Measurements from ENCODE around the gene GH2. TPM values are rescaled to one million over a fixed set of nuclear protein-coding genes. Genes with fewer than 3 reads are reported as not detected.
A peak's percentile ranks its signal among the peaks of the same experiment; 100 is the strongest.
"Not testable (repeated sequence)": the region's sequence is repeated elsewhere in the genome, so short reads cannot be mapped to it uniquely, and the experiment has no call there.

Gene GH2
- polyA plus RNA-seq, 3 donors: not detected

- not testable (repeated sequence) for DNase-seq (ENCODE audit: low read depth in 3 of 3, low spot score in 2 of 3)
Measured at GRCh38 chr17:63878413-63878812, 3.3 kb downstream of the GH2 start.

- not testable (repeated sequence) for DNase-seq (ENCODE audit: low read depth in 3 of 3, low spot score in 2 of 3)
Measured at GRCh38 chr17:63874693-63875092, 7.1 kb downstream of the GH2 start.

DNA sequence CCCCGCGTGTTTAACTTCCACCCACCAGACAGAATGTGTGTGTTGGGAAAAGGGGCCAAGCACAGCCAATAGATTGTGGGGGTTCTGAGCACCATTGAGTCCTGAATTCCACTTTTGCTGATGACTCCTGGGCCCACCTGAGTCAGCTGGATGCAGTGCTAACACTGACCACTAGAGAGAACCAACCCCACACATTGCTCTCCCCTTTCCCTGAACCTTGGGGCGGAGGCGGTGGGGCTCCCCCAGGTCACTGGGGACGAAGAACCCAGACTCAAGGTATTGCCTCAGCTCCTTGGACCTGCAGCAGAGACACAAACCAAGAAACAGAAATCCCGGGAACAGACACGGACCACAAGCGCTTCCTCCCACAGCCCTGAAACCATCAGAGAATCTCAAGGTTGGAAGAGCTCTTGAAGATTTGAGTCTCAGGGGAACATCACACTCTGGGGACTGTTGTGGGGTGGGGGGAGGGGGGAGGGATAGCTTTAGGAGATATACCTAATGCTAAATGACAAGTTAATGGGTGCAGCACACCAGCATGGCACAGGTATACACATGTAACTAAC is 7.6 kb downstream of the GH2 start:
- DNase-seq (ENCODE audit: low read depth in 3 of 3, low spot score in 2 of 3): not testable (repeated sequence)

DNA sequence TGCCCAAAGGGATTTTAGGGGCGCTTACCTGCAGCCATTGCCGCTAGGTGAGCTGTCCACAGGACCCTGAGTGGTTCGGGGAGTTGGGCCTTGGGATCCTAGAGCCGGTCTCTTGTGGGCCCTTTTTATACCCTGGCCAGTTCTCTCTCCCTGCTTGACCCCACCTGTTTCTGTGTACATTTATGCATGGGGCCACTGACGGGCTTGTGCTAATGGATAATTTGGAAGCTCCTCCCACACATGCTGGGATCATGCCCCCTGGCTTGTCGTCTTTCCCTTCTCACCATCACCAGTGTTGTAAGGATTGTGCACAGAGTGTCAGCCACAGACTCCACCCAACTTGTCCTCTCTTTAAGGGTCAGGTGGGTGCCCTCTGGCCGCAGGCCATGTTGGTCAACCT is 8.2 kb downstream of the GH2 start, which contains the start of gene CSH2:
Gene CSH2, minus strand, starts transcription at position 101 of the 400 bp plus-strand sequence. Its CDS starts 63 bp downstream, at position 38.
- not testable (repeated sequence) for DNase-seq (ENCODE audit: low read depth in 3 of 3, low spot score in 2 of 3)

DNA sequence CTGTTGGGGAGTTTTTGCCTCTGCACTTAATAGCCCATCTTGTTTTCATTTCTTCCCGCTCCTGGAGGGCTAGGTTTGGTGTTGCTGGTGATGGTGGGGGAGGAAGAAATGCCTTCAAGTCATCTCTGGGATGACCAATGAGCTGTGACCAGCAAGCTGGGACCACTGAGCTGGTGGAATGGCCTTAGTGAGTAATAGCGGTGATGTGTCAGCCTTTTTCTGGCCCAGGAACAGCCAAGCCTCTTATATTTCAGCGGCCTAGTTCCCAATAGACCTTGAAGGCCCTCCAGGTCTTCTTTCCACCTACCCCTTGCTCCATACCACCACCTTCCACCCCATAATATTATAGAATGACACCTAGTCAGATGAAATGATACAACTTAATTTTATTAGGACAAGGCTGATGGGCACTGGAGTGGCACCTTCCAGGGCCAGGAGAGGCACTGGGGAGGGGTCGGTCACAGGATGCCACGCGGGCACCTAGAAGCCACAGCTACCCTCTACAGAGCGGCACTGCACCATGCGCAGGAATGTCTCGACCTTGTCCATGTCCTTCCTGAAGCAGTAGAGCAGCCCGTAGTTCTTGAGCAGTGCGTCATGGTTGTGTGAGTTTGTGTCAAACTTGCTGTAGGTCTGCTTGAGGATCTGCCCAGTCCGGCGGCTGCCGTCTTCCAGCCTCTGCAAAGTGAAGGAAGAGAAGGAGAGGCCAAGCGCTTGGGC is 9.9 kb downstream of the GH2 start:
- not testable (repeated sequence) for DNase-seq (ENCODE audit: low read depth in 3 of 3, low spot score in 2 of 3)

GRCh38 chr17:63870292-63870665 is 11.5 kb downstream of the GH2 start:
- not testable (repeated sequence) for DNase-seq (ENCODE audit: low read depth in 3 of 3, low spot score in 2 of 3)

GRCh38 chr17:63869491-63870291 is 12.1 kb downstream of the GH2 start:
- DNase-seq (ENCODE audit: low read depth in 3 of 3, low spot score in 2 of 3): not testable (repeated sequence)

GRCh38 chr17:63866625-63867024 is 15.1 kb downstream of the GH2 start:
- not testable (repeated sequence) for DNase-seq (ENCODE audit: low read depth in 3 of 3, low spot score in 2 of 3)

DNA sequence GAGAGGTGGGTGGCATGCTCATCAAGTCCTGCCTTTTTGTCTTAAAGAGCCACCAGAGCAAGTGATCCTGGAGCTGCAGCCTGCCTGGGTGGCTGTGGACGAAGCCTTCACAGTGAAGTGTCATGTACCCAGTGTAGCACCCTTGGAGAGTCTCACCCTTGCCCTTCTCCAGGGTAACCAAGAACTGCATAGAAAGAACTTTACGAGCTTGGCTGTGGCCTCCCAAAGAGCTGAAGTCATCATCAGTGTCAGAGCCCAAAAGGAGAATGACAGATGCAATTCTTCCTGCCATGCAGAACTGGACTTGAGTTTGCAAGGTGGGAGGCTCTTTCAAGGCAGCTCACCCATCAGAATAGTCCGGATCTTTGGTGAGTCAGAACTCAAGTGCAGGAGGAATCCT is 22.5 kb downstream of the GH2 start:
- no peak for DNase-seq (ENCODE audit: low read depth in 3 of 3, low spot score in 2 of 3)

GRCh38 chr17:63856425-63856824 is 25.3 kb downstream of the GH2 start:
- DNase-seq (ENCODE audit: low read depth in 3 of 3, low spot score in 2 of 3): not testable (repeated sequence)

GRCh38 chr17:63855185-63855584 is 26.6 kb downstream of the GH2 start:
- no peak for DNase-seq (ENCODE audit: low read depth in 3 of 3, low spot score in 2 of 3)

DNA sequence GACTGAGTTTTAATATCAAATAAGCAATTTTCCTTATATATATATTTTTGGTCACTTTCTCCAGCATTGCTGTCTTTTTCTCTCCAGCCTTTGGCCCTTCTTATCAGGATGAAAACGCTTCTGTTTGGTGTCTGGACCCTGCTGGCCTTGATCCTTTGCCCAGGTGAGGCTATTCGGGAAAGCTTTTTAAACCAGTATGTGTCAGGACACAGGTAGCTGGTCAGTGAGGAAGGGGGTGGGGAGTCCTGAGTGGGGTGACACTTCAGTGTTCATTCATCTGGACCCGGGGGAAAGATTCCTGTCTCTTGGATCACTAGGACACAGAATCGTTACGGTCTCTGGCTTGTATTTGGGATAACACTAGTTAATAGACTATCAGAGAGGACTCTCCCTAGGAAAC is 27.0 kb downstream of the GH2 start:
- no peak for DNase-seq (ENCODE audit: low read depth in 3 of 3, low spot score in 2 of 3)

DNA sequence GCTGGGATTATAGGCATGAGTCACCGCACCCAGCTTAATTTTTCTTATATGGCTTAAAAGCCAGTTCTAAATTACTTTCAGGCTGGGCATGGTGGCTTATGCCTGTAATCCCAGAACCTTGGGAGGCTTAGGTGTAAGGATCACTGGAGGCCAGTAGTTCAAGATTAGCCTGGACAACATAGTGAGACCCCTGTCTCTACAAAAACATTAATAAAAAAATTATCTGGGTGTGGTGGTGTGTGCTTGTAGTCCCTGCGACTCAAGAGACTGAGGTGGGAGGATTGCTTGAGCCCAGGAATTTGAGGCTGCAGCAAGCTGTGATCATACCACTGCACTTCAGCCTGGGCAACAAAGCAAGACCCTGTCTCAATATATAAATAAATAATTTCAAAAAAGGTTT is 28.5 kb downstream of the GH2 start:
- DNase-seq (ENCODE audit: low read depth in 3 of 3, low spot score in 2 of 3): no peak

DNA sequence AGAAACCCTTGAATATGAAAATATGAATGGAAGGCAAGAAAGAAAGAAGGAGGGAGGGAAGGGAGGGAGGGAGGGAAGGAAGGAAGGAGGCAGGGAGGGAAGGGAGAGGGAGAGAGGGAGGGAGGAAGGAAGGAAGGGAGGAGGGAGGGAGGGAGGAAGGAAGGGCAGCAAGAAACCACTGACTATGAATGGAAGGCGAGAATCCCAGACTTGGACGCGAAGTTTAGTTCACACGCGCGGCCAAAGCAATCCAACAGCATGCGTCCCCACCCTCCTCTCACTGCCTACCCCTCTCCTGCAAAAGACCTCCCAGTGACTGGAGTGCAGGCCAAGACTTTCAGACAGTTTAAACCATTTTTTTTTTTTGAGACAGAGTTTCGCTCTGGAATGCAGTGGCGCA is 31.3 kb downstream of the GH2 start:
- no peak for DNase-seq (ENCODE audit: low read depth in 3 of 3, low spot score in 2 of 3)

DNA sequence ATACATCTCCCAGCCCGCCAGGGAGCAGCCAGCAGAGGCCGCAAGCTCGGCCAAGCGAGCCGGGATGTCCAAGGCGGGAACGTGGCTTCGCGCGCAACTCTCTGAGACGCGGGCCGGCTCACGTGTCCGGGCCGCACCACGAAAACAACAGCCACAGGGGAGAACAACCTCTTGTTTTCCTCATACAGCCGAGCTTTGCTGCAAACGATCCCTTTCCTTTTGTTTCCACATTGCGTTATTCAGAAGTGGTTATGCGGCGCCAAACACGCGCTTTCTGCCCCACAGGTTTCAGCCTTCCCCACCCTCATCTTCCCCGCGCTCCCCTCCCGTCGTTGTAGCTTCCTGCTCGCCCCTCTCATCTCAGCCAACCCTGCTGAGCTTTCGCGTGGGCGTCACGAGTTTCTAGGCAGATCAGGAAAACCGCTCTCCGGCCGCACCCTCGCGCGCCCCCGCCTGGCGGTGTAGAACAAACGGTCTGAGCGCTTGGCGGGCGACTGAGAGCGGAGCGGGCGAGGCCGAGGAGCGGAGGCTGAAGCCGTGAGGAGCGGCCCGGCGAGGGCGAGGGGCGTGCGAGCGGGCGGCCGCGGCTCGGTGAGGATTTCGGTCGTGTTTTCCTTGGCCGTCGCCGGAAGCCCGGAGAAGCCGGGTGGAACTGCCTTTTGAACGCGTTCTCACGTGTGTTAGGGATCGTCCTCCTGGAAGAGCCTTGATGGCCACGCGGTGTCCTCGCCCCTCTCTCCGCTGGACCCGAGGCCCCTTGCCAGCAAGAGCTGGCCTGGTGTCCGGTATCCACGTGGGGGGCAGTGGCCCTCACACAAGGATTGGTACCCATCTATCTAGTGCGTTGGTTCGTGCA is 32.7 kb downstream of the GH2 start:
- DNase-seq (ENCODE audit: low read depth in 3 of 3, low spot score in 2 of 3): peak in 1 of 3 donors; percentile 85

- DNase-seq (ENCODE audit: low read depth in 3 of 3, low spot score in 2 of 3): no peak
Measured at GRCh38 chr17:63847525-63848249, 34.1 kb downstream of the GH2 start.

DNA sequence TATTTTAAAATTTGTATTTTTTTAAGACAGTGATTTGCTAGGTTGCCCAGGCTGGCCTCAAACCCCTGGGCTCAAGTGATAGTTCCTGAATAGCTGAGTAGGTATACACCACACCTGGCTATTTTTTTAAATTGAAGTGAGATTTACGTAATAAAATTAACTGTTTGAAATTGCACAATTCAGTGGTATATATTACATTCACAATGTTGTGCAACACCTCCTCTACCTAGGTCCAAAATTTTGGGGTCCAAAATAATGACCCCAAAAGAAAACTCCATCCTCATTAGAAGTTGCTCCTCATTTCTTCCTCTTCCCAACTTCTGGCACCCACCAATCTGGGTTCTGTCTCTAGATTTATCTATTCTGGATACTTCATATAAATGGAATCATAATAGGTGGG is 36.2 kb downstream of the GH2 start:
- no peak for DNase-seq (ENCODE audit: low read depth in 3 of 3, low spot score in 2 of 3)

- no peak for DNase-seq (ENCODE audit: low read depth in 3 of 3, low spot score in 2 of 3)
Measured at GRCh38 chr17:63843910-63844677, 37.6 kb downstream of the GH2 start.

DNA sequence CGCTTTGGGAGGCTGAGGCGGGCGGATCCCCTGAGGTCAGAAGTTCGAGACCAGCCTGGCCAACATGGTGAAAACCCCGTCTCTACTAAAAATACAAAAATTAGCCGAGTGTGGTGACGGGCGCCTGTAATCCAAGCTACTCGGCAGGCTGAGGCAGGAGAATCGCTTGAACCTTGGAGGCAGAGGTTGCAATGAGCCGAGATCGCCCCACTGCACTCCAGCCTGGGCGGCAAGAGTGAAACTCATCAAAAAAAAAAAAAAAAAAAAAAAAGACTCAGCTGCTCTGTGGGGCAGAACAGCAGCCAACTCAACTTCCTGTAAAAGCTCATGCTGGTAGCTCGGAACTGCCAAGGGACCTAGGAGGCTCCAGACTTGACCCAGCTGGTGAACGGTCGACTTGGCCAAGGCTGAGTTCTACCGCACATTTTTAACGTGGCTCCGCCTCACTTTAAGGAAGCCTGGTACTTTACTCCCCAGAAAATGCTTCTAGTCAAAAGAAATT is 38.3 kb downstream of the GH2 start:
- DNase-seq (ENCODE audit: low read depth in 3 of 3, low spot score in 2 of 3): not testable (repeated sequence)

All from right renal cortex interstitium (tissue), 3 donors.